Epithelial cell of prostate (primary cell): Measurements from ENCODE around the gene SORD.
"Not testable (repeated sequence)": the region's sequence is repeated elsewhere in the genome, so short reads cannot be mapped to it uniquely, and the experiment has no call there.

Experiments
- DNase-seq: peaks from one replicate; pipeline ENCODE4 v3.0.0-alpha.2; 2011; ENCODE audit warnings: low read depth, low spot score
- H3K27ac ChIP-seq: fragments of 450-650 bp; 2 replicates; pipeline ENCODE4 v1.5.1; 2017; ENCODE audit warnings: mild to moderate bottlenecking

The SORD gene

GRCh38 chr15:45052676-45053075, 29.7 kb downstream of the SORD start:
- not testable (repeated sequence) for DNase-seq, H3K27ac ChIP-seq

GRCh38 chr15:45058690-45059675, 36.0 kb downstream of the SORD start:
- peak; percentile 87 for DNase-seq
- peak overlapping the region; percentile 57 for H3K27ac ChIP-seq

- DNase-seq, H3K27ac ChIP-seq: not testable (repeated sequence)
Measured at GRCh38 chr15:45062301-45062700, 39.3 kb downstream of the SORD start.

GRCh38 chr15:45064386-45064785, 41.4 kb downstream of the SORD start:
- no peak overlapping the region for H3K27ac ChIP-seq
- no peak for DNase-seq

- DNase-seq = not testable (repeated sequence)
- peak overlapping the region; percentile 66 for H3K27ac ChIP-seq
Measured at GRCh38 chr15:45069942-45070360, 47.0 kb downstream of the SORD start.

- not testable (repeated sequence) for H3K27ac ChIP-seq, DNase-seq
Measured at GRCh38 chr15:45073602-45074001, 50.6 kb downstream of the SORD start.

- not testable (repeated sequence) for DNase-seq, H3K27ac ChIP-seq
Measured at GRCh38 chr15:45075440-45076320, 52.7 kb downstream of the SORD start.

- H3K27ac ChIP-seq, DNase-seq: not testable (repeated sequence)
Measured at GRCh38 chr15:45077391-45077790, 54.4 kb downstream of the SORD start.

GRCh38 chr15:45079201-45079600, 56.2 kb downstream of the SORD start:
- DNase-seq, H3K27ac ChIP-seq: not testable (repeated sequence)

GRCh38 chr15:45079628-45080246, 56.7 kb downstream of the SORD start:
- not testable (repeated sequence) for H3K27ac ChIP-seq, DNase-seq

- DNase-seq, H3K27ac ChIP-seq: not testable (repeated sequence)
Measured at GRCh38 chr15:45080593-45080992, 57.6 kb downstream of the SORD start.

- not testable (repeated sequence) for H3K27ac ChIP-seq, DNase-seq
Measured at GRCh38 chr15:45082412-45082811, 59.4 kb downstream of the SORD start.

- H3K27ac ChIP-seq = no peak overlapping the region
- no peak for DNase-seq
Measured at GRCh38 chr15:45083223-45083622, 60.2 kb downstream of the SORD start.

GRCh38 chr15:45084163-45084562, 61.2 kb downstream of the SORD start:
- H3K27ac ChIP-seq = no peak overlapping the region

GRCh38 chr15:45087513-45087912, 64.5 kb downstream of the SORD start:
- DNase-seq = no peak
- no peak overlapping the region for H3K27ac ChIP-seq

More at GRCh38 chr15:45084163-45084562, 61.2 kb downstream of the SORD start:
- no peak for DNase-seq

- DNase-seq = no peak
- H3K27ac ChIP-seq = no peak overlapping the region
Measured at GRCh38 chr15:45088801-45089711, 66.1 kb downstream of the SORD start.

GRCh38 chr15:45089712-45090373, 66.8 kb downstream of the SORD start:
- H3K27ac ChIP-seq = no peak overlapping the region
- no peak for DNase-seq

- no peak for DNase-seq
- H3K27ac ChIP-seq = no peak overlapping the region
Measured at GRCh38 chr15:45091161-45091560, 68.2 kb downstream of the SORD start.

- DNase-seq = no peak
- H3K27ac ChIP-seq = no peak overlapping the region
Measured at GRCh38 chr15:45091576-45091975, 68.6 kb downstream of the SORD start.
